ENCODE results near the gene LYST. TPM values are rescaled to one million over a fixed set of nuclear protein-coding genes. Genes with fewer than 3 reads are reported as not detected.

Gene LYST
- total and polyA plus RNA-seq, 10 of the 15 experiments (the other 5 are each of a cell fraction or from before 2014, with no cell fraction given) = 3.3 to 28.1 (median 5.6) TPM

- TF ChIP-seq RBBP5 (conservative IDR thresholded peaks at IDR 0.05) = peak; percentile 70; the same call in 1 of the 2 replicates
- no peak for TF ChIP-seq PBX3 (IDR thresholded peaks at IDR 0.05; ENCODE audit: insufficient replicate concordance, low read depth, low read length)
- peak; percentile 60; the same call in 1 of the 2 replicates for TF ChIP-seq NFIC (IDR thresholded peaks at IDR 0.05; ENCODE audit: low read depth, low read length)
- TF ChIP-seq ATF7 (IDR thresholded peaks at IDR 0.05; ENCODE audit: low read depth) = peak; percentile 94
- TF ChIP-seq ZBED1 (IDR thresholded peaks at IDR 0.05; ENCODE audit: borderline replicate concordance) = no peak; the same call in 1 of the 2 replicates
- no peak; the same call in 1 of the 2 replicates for TF ChIP-seq POLR2AphosphoS5 (IDR thresholded peaks at IDR 0.05; ENCODE audit: low read length)
- TF ChIP-seq TARDBP (IDR thresholded peaks at IDR 0.05; ENCODE audit: borderline replicate concordance) = no peak
- TF ChIP-seq ZSCAN29 (IDR thresholded peaks at IDR 0.05) = no peak
- peak; percentile 35; the same call in 1 of the 2 replicates for TF ChIP-seq RB1 (IDR thresholded peaks at IDR 0.05; ENCODE audit: borderline replicate concordance)
- TF ChIP-seq ELK1 (IDR thresholded peaks at IDR 0.05; ENCODE audit: low read depth, low read length) = no peak
- TF ChIP-seq CHD2 (IDR thresholded peaks at IDR 0.05; ENCODE audit: borderline replicate concordance, low read depth, low read length) = peak; percentile 37; the same call in 1 of the 2 replicates
- TF ChIP-seq USF1 (IDR thresholded peaks at IDR 0.05; ENCODE audit: borderline replicate concordance, extremely low read length, insufficient read depth, low read depth, low read length) = no peak
- TF ChIP-seq E2F4 (IDR thresholded peaks at IDR 0.05; ENCODE audit: low read depth, low read length) = no peak
- no peak for TF ChIP-seq SIN3A (IDR thresholded peaks at IDR 0.05; ENCODE audit: low read depth, low read length)
- TF ChIP-seq ESRRA (IDR thresholded peaks at IDR 0.05; ENCODE audit: low read length) = no peak; the same call in 1 of the 2 replicates
- TF ChIP-seq ATF3 (IDR thresholded peaks at IDR 0.05; ENCODE audit: borderline replicate concordance, extremely low read depth, low read depth, low read length) = no peak
- TF ChIP-seq ZNF274 (IDR thresholded peaks at IDR 0.05; ENCODE audit: insufficient read depth, insufficient read length) = no peak
- no peak for TF ChIP-seq POLR2A (IDR thresholded peaks at IDR 0.05; ENCODE audit: low read depth, low read length)
- TF ChIP-seq POU2F2 (IDR thresholded peaks at IDR 0.05; ENCODE audit: borderline replicate concordance, low read depth, low read length) = no peak
- no peak for TF ChIP-seq ASH2L (IDR thresholded peaks at IDR 0.05; ENCODE audit: borderline replicate concordance, low read depth)
- TF ChIP-seq CBX3 (IDR thresholded peaks at IDR 0.05; ENCODE audit: borderline replicate concordance, low read depth) = no peak
- TF ChIP-seq STAT3 (IDR thresholded peaks at IDR 0.05; ENCODE audit: low read depth, low read length) = no peak
- no peak for TF ChIP-seq RAD21 (IDR thresholded peaks at IDR 0.05; ENCODE audit: insufficient read depth, low read depth, low read length)
- no peak for TF ChIP-seq NFXL1 (IDR thresholded peaks at IDR 0.05; ENCODE audit: borderline replicate concordance)
- peak; percentile 56; the same call in 1 of the 2 replicates for TF ChIP-seq TCF7 (IDR thresholded peaks at IDR 0.05; ENCODE audit: borderline replicate concordance)
- TF ChIP-seq SRF (IDR thresholded peaks at IDR 0.05; ENCODE audit: low read depth in 2 of 2, low read length in 2 of 2) = no peak
- no peak for TF ChIP-seq POLR2AphosphoS2 (IDR thresholded peaks at IDR 0.05; ENCODE audit: low read depth, low read length)
- no peak for TF ChIP-seq SP1 (IDR thresholded peaks at IDR 0.05; ENCODE audit: low read depth, low read length)
- peak; percentile 92 for TF ChIP-seq MTA2 (IDR thresholded peaks at IDR 0.05; ENCODE audit: low read depth)
Observed at GRCh38 chr1:235867903-235868469, 1.3 kb upstream of the LYST start (continued).
